Measurements from ENCODE around the gene RAP1GAP. TPM values are rescaled to one million over a fixed set of nuclear protein-coding genes. Genes with fewer than 3 reads are reported as not detected.

Gene RAP1GAP
- total RNA-seq, 4 donors from 2014 or later: 0.33 to 0.83 (median 0.56) TPM

- Histone ChIP-seq H3K9me3 (no peaks in the 10 kb centered on the region), H3K27me3 (peaks cover 0 to 77% (median 5%) of the 10 kb centered on the region in 4 donors), H3K4me3 (no peak overlapping the region), H3K4me1 (peaks cover 9 to 19% (median 18%) of the 10 kb centered on the region in 4 donors), H3K27ac (replicated peaks in 1 of 4) (no peak overlapping the region), H3K36me3 (no peaks in the 10 kb centered on the region)
- intact Hi-C loops (cut with DNase I): no loop called here
- TF ChIP-seq POLR2AphosphoS5 (IDR thresholded peaks at IDR 0.05): no peak
- no peak for TF ChIP-seq CTCF (IDR thresholded peaks at IDR 0.05)
- TF ChIP-seq EP300 (IDR thresholded peaks at IDR 0.05): no peak
- no peak for TF ChIP-seq POLR2A (IDR thresholded peaks at IDR 0.05; ENCODE audit: low read depth)
- DNase-seq (ENCODE audit: extremely low spot score): no peak
- WGBS: 58% methylated on average over 2 of the region's 2 CpGs
These were observed 19.8 kb downstream of the RAP1GAP start for GRCh38 chr1:21649315-21649714.

GRCh38 chr1:21648791-21649190 lies 20.4 kb downstream of the RAP1GAP start:
- H3K4me3 ChIP-seq: no peak overlapping the region
- H3K36me3 ChIP-seq: no peaks in the 10 kb centered on the region
- H3K9me3 ChIP-seq: no peaks in the 10 kb centered on the region
- TF ChIP-seq POLR2A (IDR thresholded peaks at IDR 0.05; ENCODE audit: low read depth): no peak
- no peak for TF ChIP-seq CTCF (IDR thresholded peaks at IDR 0.05)
- TF ChIP-seq EP300 (IDR thresholded peaks at IDR 0.05): no peak
- no peak for TF ChIP-seq POLR2AphosphoS5 (IDR thresholded peaks at IDR 0.05)
- 74% methylated on average over 10 of the region's 10 CpGs for WGBS
- H3K4me1 ChIP-seq: peaks cover 9 to 19% (median 18%) of the 10 kb centered on the region in 4 donors
- intact Hi-C loops (cut with DNase I): no loop called here
- no peak for DNase-seq (ENCODE audit: extremely low spot score)
- H3K27ac ChIP-seq (replicated peaks in 1 of 4): no peak overlapping the region
- H3K27me3 ChIP-seq: peaks cover 0 to 77% (median 5%) of the 10 kb centered on the region in 4 donors

- H3K36me3 ChIP-seq: no peaks in the 10 kb centered on the region
- TF ChIP-seq CTCF (IDR thresholded peaks at IDR 0.05) (no peak), POLR2A (IDR thresholded peaks at IDR 0.05; ENCODE audit: low read depth) (no peak), EP300 (IDR thresholded peaks at IDR 0.05) (no peak), POLR2AphosphoS5 (IDR thresholded peaks at IDR 0.05) (no peak)
- no peak overlapping the region for H3K4me3 ChIP-seq
- intact Hi-C loops (cut with DNase I): no loop called here
- no peak overlapping the region for H3K27ac ChIP-seq (replicated peaks in 1 of 4)
- peaks cover 9 to 19% (median 18%) of the 10 kb centered on the region in 4 donors for H3K4me1 ChIP-seq
- H3K9me3 ChIP-seq: no peaks in the 10 kb centered on the region
- WGBS: 68% methylated on average over 4 of the region's 4 CpGs
- DNase-seq (ENCODE audit: extremely low spot score): no peak
- peaks cover 0 to 77% (median 5%) of the 10 kb centered on the region in 4 donors for H3K27me3 ChIP-seq
These were observed 20.8 kb downstream of the RAP1GAP start for GRCh38 chr1:21648352-21648730.

GRCh38 chr1:21647431-21648351 lies 21.5 kb downstream of the RAP1GAP start:
- intact Hi-C loops (cut with DNase I): no loop called here
- WGBS: 57% methylated on average over 11 of the region's 19 CpGs
- H3K36me3 ChIP-seq: no peaks in the 10 kb centered on the region
- H3K27me3 ChIP-seq: peaks cover 0 to 82% (median 5%) of the 10 kb centered on the region in 4 donors
- no peak overlapping the region for H3K27ac ChIP-seq (replicated peaks in 1 of 4)
- no peak overlapping the region for H3K4me3 ChIP-seq
- H3K4me1 ChIP-seq: peaks cover 9 to 19% (median 18%) of the 10 kb centered on the region in 4 donors
- no peak for DNase-seq (ENCODE audit: extremely low spot score)
- no peaks in the 10 kb centered on the region for H3K9me3 ChIP-seq
- TF ChIP-seq EP300 (IDR thresholded peaks at IDR 0.05) (no peak), CTCF (IDR thresholded peaks at IDR 0.05) (no peak), POLR2AphosphoS5 (IDR thresholded peaks at IDR 0.05) (no peak), POLR2A (IDR thresholded peaks at IDR 0.05; ENCODE audit: low read depth) (no peak)

Measured in esophagus muscularis mucosa (tissue), 4 donors.